WTC11 (cell line): ENCODE results near the gene FGB. TPM values are rescaled to one million over a fixed set of nuclear protein-coding genes. Genes with fewer than 3 reads are reported as not detected.

Experiments used
- ATAC-seq: fragments of 200-7000 bp; cut with Tn5 transposase; 2 replicates; pipeline ENCODE4 v1.10.0; 2021; ENCODE audit warnings: mild to moderate bottlenecking, moderate library complexity
- CTCF ChIA-PET: fragments of 300-600 bp; sonication (Branson Sonifier 250); formaldehyde crosslinking; loops from one replicate; lab custom pipeline; 2021; ENCODE audit warnings: antibody characterized with exemption; lab: Charles Lee
- POLR2A ChIA-PET: fragments of 350-600 bp; sonication (Branson Sonifier 250); formaldehyde crosslinking; loops from one replicate; lab custom pipeline; 2021; ENCODE audit warnings: antibody characterized with exemption; lab: Charles Lee
- DNase-seq: peaks from one replicate; pipeline ENCODE4 v3.0.0; 2021; ENCODE audit warnings: low spot score
- H3K27ac Mint-ChIP-seq: 2 replicates; pipeline ENCODE4 v1.8.0; 2021; ENCODE audit warnings: mixed read lengths
- H3K27me3 Mint-ChIP-seq: 2 replicates; pipeline ENCODE4 v1.8.0; 2021; ENCODE audit warnings: low read depth, mild to moderate bottlenecking, moderate library complexity, mixed read lengths
- H3K36me3 Mint-ChIP-seq: 2 replicates; pipeline ENCODE4 v1.8.0; 2021; ENCODE audit warnings: mixed read lengths
- H3K4me1 Mint-ChIP-seq: 2 replicates; pipeline ENCODE4 v1.8.0; 2022; ENCODE audit warnings: mixed read lengths
- H3K4me3 Mint-ChIP-seq: 2 replicates; pipeline ENCODE4 v1.8.0; 2021; ENCODE audit warnings: mild to moderate bottlenecking, moderate library complexity, mixed read lengths
- H3K9me3 Mint-ChIP-seq: 2 replicates; pipeline ENCODE4 v1.8.0; 2021; ENCODE audit warnings: mixed read lengths
- ATF1 ChIP-seq: sonication (generic); formaldehyde crosslinking; IDR thresholded peaks from 2 replicates; pipeline ENCODE4 v1.8.1; 2023; ENCODE audit warnings: mild to moderate bottlenecking, moderate library complexity, missing genetic modification reagents
- CREB1 ChIP-seq: sonication (generic); formaldehyde crosslinking; IDR thresholded peaks from 2 replicates; pipeline ENCODE4 v1.8.0; 2023; ENCODE audit warnings: mild to moderate bottlenecking, missing genetic modification reagents
- ESRRA ChIP-seq: sonication (generic); formaldehyde crosslinking; IDR thresholded peaks from 2 replicates; pipeline ENCODE4 v1.8.1; 2022; ENCODE audit warnings: mild to moderate bottlenecking, missing genetic modification reagents, borderline replicate concordance
- FOXK1 ChIP-seq: sonication (generic); formaldehyde crosslinking; IDR thresholded peaks from 2 replicates; pipeline ENCODE4 v1.8.0; 2022; ENCODE audit warnings: mild to moderate bottlenecking, moderate library complexity, missing genetic modification reagents
- JUN ChIP-seq: sonication (generic); formaldehyde crosslinking; IDR thresholded peaks from 2 replicates; pipeline ENCODE4 v1.8.0; 2023; ENCODE audit warnings: mild to moderate bottlenecking, missing genetic modification reagents
- NR1H2 ChIP-seq: sonication (generic); formaldehyde crosslinking; IDR thresholded peaks from 2 replicates; pipeline ENCODE4 v1.9.0; 2021; ENCODE audit warnings: mild to moderate bottlenecking, moderate library complexity, missing genetic modification reagents
- SMAD3 ChIP-seq: sonication (generic); formaldehyde crosslinking; IDR thresholded peaks from 2 replicates; pipeline ENCODE4 v1.8.0; 2022; ENCODE audit warnings: missing genetic modification reagents, mild to moderate bottlenecking, borderline replicate concordance
- total RNA-seq: library from RNA; stranded (reverse); gene quantifications from 3 replicates; pipeline ENCODE4 v1.2.3, GENCODE V29; 2021
- TF ChIP-seq, protein P1 (sequence below): fragments of 250-450 bp; sonication (Bioruptor Pico); IDR thresholded peaks from 2 replicates; pipeline ENCODE4 v1.9.0; 2021; ENCODE audit warnings: mild to moderate bottlenecking
- TF ChIP-seq, protein P2 (sequence below): fragments of 250-450 bp; sonication (Bioruptor Pico); IDR thresholded peaks from 2 replicates; pipeline ENCODE4 v1.9.0; 2021; ENCODE audit warnings: moderate library complexity, mild to moderate bottlenecking, inconsistent platforms, borderline replicate concordance
- TF ChIP-seq, protein P3 (sequence below): sonication (generic); formaldehyde crosslinking; IDR thresholded peaks from 2 replicates; pipeline ENCODE4 v1.8.0; 2022; ENCODE audit warnings: mild to moderate bottlenecking, missing genetic modification reagents
- TF ChIP-seq, protein P4 (sequence below): sonication (generic); formaldehyde crosslinking; IDR thresholded peaks from 2 replicates; pipeline ENCODE4 v1.8.0; 2022; ENCODE audit warnings: mild to moderate bottlenecking, missing genetic modification reagents
- TF ChIP-seq, protein P5 (sequence below): sonication (generic); formaldehyde crosslinking; IDR thresholded peaks from 2 replicates; pipeline ENCODE4 v1.8.1; 2022; ENCODE audit warnings: mild to moderate bottlenecking, missing genetic modification reagents, moderate library complexity, borderline replicate concordance
- TF ChIP-seq, protein P6 (sequence below): sonication (generic); formaldehyde crosslinking; IDR thresholded peaks from 2 replicates; pipeline ENCODE4 v1.8.0; 2023; ENCODE audit warnings: missing genetic modification reagents
- TF ChIP-seq, protein P7 (sequence below): fragments of 250-450 bp; sonication (Bioruptor Pico); conservative IDR thresholded peaks from 2 replicates; pipeline ENCODE4 v1.9.0; 2021; ENCODE audit warnings: mild to moderate bottlenecking
- TF ChIP-seq, protein P8 (sequence below): fragments of 250-450 bp; sonication (Bioruptor Pico); IDR thresholded peaks from 2 replicates; pipeline ENCODE4 v1.9.0; 2021; ENCODE audit warnings: mild to moderate bottlenecking, borderline replicate concordance
- TF ChIP-seq, protein P9 (sequence below): sonication (generic); formaldehyde crosslinking; IDR thresholded peaks from 2 replicates; pipeline ENCODE4 v1.8.0; 2022; ENCODE audit warnings: missing genetic modification reagents

Gene FGB
- total RNA-seq, 1 experiment from 2014 or later, result 2.3 TPM

DNA sequence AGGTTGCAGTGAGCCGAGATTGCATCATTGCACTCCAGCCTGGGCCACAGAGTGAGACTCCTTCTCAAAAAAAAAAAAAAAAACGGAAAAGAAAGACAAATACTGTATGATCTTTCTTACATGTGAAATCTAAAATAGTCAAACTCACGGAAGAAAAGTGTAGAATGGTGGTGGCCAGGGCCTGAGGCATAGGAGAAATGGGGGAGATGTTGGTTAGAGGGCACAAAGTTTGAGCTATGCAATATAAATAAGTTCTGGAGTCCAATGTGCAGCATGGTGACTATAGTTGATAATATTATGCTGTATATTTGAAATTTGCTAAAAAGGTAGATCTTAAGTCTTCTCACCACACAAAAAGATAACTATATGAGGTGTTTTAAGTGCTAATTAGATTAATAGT, 29.1 kb downstream of the FGB start:
- H3K36me3 Mint-ChIP-seq, result no peaks in the 10 kb centered on the region
- DNase-seq (no peak), ATAC-seq (no peak)
- H3K27me3 Mint-ChIP-seq, result no peaks in the 10 kb centered on the region
- H3K4me1 Mint-ChIP-seq, result peaks cover 3% of the 10 kb centered on the region
- H3K4me3 Mint-ChIP-seq, result no peak overlapping the region
- no peaks in the 10 kb centered on the region for H3K9me3 Mint-ChIP-seq
- TF ChIP-seq, protein P1, sequence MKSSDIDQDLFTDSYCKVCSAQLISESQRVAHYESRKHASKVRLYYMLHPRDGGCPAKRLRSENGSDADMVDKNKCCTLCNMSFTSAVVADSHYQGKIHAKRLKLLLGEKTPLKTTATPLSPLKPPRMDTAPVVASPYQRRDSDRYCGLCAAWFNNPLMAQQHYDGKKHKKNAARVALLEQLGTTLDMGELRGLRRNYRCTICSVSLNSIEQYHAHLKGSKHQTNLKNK (CRISPR knock-in tag), result no peak
- TF ChIP-seq FOXK1 (no peak), NR1H2 (CRISPR knock-in tag) (no peak), JUN (CRISPR knock-in tag) (no peak), SMAD3 (no peak), ATF1 (CRISPR knock-in tag) (no peak), ESRRA (no peak), CREB1 (no peak)
- TF ChIP-seq, protein P2, sequence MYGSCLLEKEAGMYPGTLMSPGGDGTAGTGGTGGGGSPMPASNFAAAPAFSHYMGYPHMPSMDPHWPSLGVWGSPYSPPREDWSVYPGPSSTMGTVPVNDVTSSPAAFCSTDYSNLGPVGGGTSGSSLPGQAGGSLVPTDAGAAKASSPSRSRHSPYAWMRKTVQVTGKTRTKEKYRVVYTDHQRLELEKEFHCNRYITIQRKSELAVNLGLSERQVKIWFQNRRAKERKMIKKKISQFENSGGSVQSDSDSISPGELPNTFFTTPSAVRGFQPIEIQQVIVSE (CRISPR knock-in tag), result no peak
- TF ChIP-seq, protein P3, sequence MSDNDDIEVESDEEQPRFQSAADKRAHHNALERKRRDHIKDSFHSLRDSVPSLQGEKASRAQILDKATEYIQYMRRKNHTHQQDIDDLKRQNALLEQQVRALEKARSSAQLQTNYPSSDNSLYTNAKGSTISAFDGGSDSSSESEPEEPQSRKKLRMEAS, result no peak
- TF ChIP-seq, protein P4, sequence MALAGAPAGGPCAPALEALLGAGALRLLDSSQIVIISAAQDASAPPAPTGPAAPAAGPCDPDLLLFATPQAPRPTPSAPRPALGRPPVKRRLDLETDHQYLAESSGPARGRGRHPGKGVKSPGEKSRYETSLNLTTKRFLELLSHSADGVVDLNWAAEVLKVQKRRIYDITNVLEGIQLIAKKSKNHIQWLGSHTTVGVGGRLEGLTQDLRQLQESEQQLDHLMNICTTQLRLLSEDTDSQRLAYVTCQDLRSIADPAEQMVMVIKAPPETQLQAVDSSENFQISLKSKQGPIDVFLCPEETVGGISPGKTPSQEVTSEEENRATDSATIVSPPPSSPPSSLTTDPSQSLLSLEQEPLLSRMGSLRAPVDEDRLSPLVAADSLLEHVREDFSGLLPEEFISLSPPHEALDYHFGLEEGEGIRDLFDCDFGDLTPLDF (CRISPR knock-in tag), result no peak
- TF ChIP-seq, protein P5, sequence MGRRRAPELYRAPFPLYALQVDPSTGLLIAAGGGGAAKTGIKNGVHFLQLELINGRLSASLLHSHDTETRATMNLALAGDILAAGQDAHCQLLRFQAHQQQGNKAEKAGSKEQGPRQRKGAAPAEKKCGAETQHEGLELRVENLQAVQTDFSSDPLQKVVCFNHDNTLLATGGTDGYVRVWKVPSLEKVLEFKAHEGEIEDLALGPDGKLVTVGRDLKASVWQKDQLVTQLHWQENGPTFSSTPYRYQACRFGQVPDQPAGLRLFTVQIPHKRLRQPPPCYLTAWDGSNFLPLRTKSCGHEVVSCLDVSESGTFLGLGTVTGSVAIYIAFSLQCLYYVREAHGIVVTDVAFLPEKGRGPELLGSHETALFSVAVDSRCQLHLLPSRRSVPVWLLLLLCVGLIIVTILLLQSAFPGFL (CRISPR knock-in tag), result no peak
- TF ChIP-seq, protein P6, sequence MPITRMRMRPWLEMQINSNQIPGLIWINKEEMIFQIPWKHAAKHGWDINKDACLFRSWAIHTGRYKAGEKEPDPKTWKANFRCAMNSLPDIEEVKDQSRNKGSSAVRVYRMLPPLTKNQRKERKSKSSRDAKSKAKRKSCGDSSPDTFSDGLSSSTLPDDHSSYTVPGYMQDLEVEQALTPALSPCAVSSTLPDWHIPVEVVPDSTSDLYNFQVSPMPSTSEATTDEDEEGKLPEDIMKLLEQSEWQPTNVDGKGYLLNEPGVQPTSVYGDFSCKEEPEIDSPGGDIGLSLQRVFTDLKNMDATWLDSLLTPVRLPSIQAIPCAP, result no peak
- TF ChIP-seq, protein P7, sequence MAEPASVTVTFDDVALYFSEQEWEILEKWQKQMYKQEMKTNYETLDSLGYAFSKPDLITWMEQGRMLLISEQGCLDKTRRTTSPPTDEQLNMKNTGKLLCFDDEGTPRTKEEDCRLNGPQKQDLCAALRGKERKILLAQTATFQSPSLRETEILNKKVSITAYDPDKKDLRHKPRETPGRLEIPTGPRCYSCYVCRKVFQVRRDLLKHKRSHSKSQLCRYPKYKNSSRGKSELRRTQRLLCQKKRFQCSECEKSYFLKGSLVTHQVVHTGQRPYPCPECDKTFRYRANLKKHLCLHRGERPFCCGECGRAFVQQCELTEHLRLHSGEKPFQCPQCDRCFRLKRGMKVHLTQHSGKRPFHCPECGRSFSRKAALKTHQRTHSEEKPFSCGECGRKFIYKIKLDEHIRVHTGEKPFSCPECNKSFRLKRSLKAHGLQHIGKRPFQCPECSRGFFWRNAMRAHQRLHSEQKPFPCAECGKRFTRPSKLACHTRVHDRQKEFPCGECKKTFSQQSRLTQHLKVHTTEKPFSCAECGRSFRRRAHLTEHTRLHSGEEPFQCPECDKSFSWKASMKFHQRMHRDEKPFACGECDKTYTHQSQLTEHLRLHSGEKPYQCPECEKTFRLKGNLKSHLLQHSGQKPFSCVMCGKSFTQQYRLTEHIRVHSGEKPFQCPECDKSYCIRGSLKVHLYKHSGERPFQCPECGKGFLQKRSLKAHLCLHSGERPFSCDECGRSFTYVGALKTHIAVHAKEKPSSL, result no peak
- TF ChIP-seq, protein P8, sequence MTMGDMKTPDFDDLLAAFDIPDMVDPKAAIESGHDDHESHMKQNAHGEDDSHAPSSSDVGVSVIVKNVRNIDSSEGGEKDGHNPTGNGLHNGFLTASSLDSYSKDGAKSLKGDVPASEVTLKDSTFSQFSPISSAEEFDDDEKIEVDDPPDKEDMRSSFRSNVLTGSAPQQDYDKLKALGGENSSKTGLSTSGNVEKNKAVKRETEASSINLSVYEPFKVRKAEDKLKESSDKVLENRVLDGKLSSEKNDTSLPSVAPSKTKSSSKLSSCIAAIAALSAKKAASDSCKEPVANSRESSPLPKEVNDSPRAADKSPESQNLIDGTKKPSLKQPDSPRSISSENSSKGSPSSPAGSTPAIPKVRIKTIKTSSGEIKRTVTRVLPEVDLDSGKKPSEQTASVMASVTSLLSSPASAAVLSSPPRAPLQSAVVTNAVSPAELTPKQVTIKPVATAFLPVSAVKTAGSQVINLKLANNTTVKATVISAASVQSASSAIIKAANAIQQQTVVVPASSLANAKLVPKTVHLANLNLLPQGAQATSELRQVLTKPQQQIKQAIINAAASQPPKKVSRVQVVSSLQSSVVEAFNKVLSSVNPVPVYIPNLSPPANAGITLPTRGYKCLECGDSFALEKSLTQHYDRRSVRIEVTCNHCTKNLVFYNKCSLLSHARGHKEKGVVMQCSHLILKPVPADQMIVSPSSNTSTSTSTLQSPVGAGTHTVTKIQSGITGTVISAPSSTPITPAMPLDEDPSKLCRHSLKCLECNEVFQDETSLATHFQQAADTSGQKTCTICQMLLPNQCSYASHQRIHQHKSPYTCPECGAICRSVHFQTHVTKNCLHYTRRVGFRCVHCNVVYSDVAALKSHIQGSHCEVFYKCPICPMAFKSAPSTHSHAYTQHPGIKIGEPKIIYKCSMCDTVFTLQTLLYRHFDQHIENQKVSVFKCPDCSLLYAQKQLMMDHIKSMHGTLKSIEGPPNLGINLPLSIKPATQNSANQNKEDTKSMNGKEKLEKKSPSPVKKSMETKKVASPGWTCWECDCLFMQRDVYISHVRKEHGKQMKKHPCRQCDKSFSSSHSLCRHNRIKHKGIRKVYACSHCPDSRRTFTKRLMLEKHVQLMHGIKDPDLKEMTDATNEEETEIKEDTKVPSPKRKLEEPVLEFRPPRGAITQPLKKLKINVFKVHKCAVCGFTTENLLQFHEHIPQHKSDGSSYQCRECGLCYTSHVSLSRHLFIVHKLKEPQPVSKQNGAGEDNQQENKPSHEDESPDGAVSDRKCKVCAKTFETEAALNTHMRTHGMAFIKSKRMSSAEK (CRISPR knock-in tag), result no peak
- TF ChIP-seq, protein P9, sequence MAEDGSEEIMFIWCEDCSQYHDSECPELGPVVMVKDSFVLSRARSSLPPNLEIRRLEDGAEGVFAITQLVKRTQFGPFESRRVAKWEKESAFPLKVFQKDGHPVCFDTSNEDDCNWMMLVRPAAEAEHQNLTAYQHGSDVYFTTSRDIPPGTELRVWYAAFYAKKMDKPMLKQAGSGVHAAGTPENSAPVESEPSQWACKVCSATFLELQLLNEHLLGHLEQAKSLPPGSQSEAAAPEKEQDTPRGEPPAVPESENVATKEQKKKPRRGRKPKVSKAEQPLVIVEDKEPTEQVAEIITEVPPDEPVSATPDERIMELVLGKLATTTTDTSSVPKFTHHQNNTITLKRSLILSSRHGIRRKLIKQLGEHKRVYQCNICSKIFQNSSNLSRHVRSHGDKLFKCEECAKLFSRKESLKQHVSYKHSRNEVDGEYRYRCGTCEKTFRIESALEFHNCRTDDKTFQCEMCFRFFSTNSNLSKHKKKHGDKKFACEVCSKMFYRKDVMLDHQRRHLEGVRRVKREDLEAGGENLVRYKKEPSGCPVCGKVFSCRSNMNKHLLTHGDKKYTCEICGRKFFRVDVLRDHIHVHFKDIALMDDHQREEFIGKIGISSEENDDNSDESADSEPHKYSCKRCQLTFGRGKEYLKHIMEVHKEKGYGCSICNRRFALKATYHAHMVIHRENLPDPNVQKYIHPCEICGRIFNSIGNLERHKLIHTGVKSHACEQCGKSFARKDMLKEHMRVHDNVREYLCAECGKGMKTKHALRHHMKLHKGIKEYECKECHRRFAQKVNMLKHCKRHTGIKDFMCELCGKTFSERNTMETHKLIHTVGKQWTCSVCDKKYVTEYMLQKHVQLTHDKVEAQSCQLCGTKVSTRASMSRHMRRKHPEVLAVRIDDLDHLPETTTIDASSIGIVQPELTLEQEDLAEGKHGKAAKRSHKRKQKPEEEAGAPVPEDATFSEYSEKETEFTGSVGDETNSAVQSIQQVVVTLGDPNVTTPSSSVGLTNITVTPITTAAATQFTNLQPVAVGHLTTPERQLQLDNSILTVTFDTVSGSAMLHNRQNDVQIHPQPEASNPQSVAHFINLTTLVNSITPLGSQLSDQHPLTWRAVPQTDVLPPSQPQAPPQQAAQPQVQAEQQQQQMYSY (CRISPR knock-in tag), result no peak
- POLR2A ChIA-PET, result no interaction called here
- CTCF ChIA-PET, result interaction anchor here (2.1 kb wide), 1 partner anchor 33 kb away, joined by 6 read pairs; no protein-coding TSS in a partner anchor
- H3K27ac Mint-ChIP-seq, result no peak overlapping the region
